Neural cell (in vitro differentiated cells): ENCODE measurements around the gene KRTAP10-3. TPM values are rescaled to one million over a fixed set of nuclear protein-coding genes. Genes with fewer than 3 reads are reported as not detected.

Experiments
- H2AFZ ChIP-seq: fragments of 200-600, 300-800 bp; sonication (generic), shearing (Covaris generic); 2 replicates; pipeline ENCODE4 v1.6.0; 2014; ENCODE audit warnings: low read depth, mild to moderate bottlenecking, antibody characterized with exemption, low read length, moderate library complexity
- H3F3A ChIP-seq: fragments of 200-600 bp; shearing (Covaris generic); 2 replicates; pipeline ENCODE4 v1.6.1; 2016; ENCODE audit warnings: mild to moderate bottlenecking, moderate library complexity, mixed read lengths, antibody characterized with exemption, low read length; ENCODE audit not compliant: insufficient read depth, poor library complexity, severe bottlenecking
- H3K27ac ChIP-seq: fragments of 200-600, 300-800 bp; sonication (generic), shearing (Covaris generic); 2 replicates; pipeline ENCODE4 v1.5.1; 2014; ENCODE audit warnings: mild to moderate bottlenecking, low read length, moderate library complexity
- H3K27me3 ChIP-seq: fragments of 300-800, 200-600 bp; sonication (generic), shearing (Covaris generic); 2 replicates; pipeline ENCODE4 v1.6.0; 2014; ENCODE audit warnings: mild to moderate bottlenecking, low read depth, low read length, moderate library complexity; ENCODE audit not compliant: insufficient read depth
- H3K36me3 ChIP-seq: fragments of 300-800, 200-600 bp; sonication (generic), shearing (Covaris generic); 2 replicates; pipeline ENCODE4 v1.5.1; 2014; ENCODE audit warnings: mild to moderate bottlenecking, antibody characterized with exemption, low read length, moderate library complexity; ENCODE audit not compliant: insufficient read depth
- H3K4me2 ChIP-seq: fragments of 300-800, 200-600 bp; sonication (generic), shearing (Covaris generic); 2 replicates; pipeline ENCODE4 v1.6.0; 2014; ENCODE audit warnings: mild to moderate bottlenecking, low read length
- H3K4me3 ChIP-seq: fragments of 300-800, 200-600 bp; sonication (generic), shearing (Covaris generic); 2 replicates; pipeline ENCODE4 v1.5.1; 2014; ENCODE audit warnings: mild to moderate bottlenecking, low read length, moderate library complexity
- H3K79me2 ChIP-seq: fragments of 200-600 bp; shearing (Covaris generic); replicated peaks from 2 replicates; pipeline ENCODE4 v1.6.0; 2014; ENCODE audit warnings: mild to moderate bottlenecking, low read length, moderate library complexity; ENCODE audit not compliant: insufficient read depth
- H3K9ac ChIP-seq: fragments of 300-800, 200-600 bp; sonication (generic), shearing (Covaris generic); 2 replicates; pipeline ENCODE4 v1.6.1; 2016; ENCODE audit warnings: mild to moderate bottlenecking, low read length, mixed read lengths
- H3K9me2 ChIP-seq: fragments of 200-600 bp; shearing (Covaris generic); 2 replicates; pipeline ENCODE4 v1.6.1; 2016; ENCODE audit warnings: mild to moderate bottlenecking, low read length, mixed read lengths; ENCODE audit not compliant: insufficient read depth
- H3K9me3 ChIP-seq: fragments of 200-600, 300-800 bp; sonication (generic), shearing (Covaris generic); 2 replicates; pipeline ENCODE4 v1.6.1; 2016; ENCODE audit warnings: mild to moderate bottlenecking, mixed run types, low read length, moderate library complexity, mixed read lengths
- H4K20me1 ChIP-seq: fragments of 200-600 bp; shearing (Covaris generic); 2 replicates; pipeline ENCODE4 v1.6.1; 2016; ENCODE audit warnings: mild to moderate bottlenecking, mixed run types; ENCODE audit not compliant: insufficient read depth
- EP300 ChIP-seq: fragments of 450-650 bp; conservative IDR thresholded peaks from 2 replicates; pipeline ENCODE4 v1.6.1; 2014; ENCODE audit warnings: antibody characterized with exemption, mild to moderate bottlenecking, moderate library complexity; ENCODE audit not compliant: poor library complexity, severe bottlenecking
- EZH2 ChIP-seq: fragments of 200-600, 300-800 bp; shearing (Covaris generic), sonication (generic); IDR thresholded peaks from 2 replicates; pipeline ENCODE4 v1.6.1; 2014; ENCODE audit warnings: antibody characterized with exemption, low read length, borderline replicate concordance, mild to moderate bottlenecking; ENCODE audit not compliant: insufficient read depth, poor library complexity, severe bottlenecking
- MXI1 ChIP-seq: fragments of 450-650 bp; conservative IDR thresholded peaks from 2 replicates; pipeline ENCODE4 v1.6.1; 2014; ENCODE audit warnings: antibody characterized with exemption, mild to moderate bottlenecking; ENCODE audit not compliant: poor library complexity, severe bottlenecking
- POLR2AphosphoS5 ChIP-seq: IDR thresholded peaks from 2 replicates; pipeline ENCODE4 v1.6.1; 2012
- RAD21 ChIP-seq: fragments of 450-650 bp; conservative IDR thresholded peaks from 2 replicates; pipeline ENCODE4 v1.6.1; 2014; ENCODE audit warnings: antibody characterized with exemption, mild to moderate bottlenecking, moderate library complexity
- SMC3 ChIP-seq: fragments of 450-650 bp; conservative IDR thresholded peaks from 2 replicates; pipeline ENCODE4 v1.6.1; 2014; ENCODE audit warnings: antibody characterized with exemption, mild to moderate bottlenecking, moderate library complexity; ENCODE audit not compliant: poor library complexity
- TAF1 ChIP-seq: IDR thresholded peaks from 2 replicates; pipeline ENCODE4 v1.6.1; 2012; ENCODE audit warnings: low read depth
- polyA plus RNA-seq: library from polyadenylated mRNA; depleted of rRNA; stranded (reverse); fragments of >200 nt; gene quantifications from 2 replicates; pipeline ENCODE4 v1.2.3, GENCODE V29; 2014
- TF ChIP-seq, protein P1 (sequence below): fragments of 450-650 bp; IDR thresholded peaks from 2 replicates; pipeline ENCODE4 v1.5.1; 2014; ENCODE audit warnings: antibody characterized with exemption, mild to moderate bottlenecking, moderate library complexity; ENCODE audit not compliant: poor library complexity, severe bottlenecking
- TF ChIP-seq, protein P2 (sequence below): IDR thresholded peaks from 2 replicates; pipeline ENCODE4 v1.6.1; 2012; ENCODE audit warnings: borderline replicate concordance

The KRTAP10-3 gene
- polyA plus RNA-seq, 1 donor from 2014 or later = not detected

DNA sequence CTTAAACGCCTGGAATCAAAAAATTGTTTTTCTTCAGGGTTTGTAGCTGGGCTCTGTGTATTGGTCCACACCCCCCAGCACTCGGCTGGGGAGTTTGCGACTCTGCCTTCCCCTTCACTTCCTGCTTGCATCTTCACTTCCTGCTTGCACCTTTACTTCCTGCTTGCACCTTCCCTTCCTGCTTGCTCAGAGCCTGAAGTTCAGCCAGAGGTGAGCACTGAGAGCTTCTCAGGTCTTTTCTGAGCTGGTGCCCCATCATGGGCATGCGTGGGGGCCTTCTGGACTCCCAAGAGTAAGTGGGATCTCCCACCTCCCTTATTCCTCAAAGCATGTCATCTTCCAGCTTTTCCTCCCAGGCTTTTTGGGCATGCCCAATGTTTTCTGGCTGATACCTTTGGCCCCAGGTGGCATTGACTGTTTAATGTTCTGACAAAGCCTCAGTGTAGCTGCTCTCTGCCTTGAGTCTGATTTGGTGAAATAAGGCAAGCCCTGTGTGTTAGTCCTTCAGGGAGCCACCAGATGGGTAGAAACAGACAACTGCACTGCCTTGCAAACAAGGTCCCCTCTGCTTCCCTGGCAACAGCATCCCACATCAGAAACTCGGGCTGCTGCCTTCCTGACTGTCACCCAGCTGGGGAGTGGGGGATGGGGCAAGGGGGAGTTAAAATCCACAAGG is 10.8 kb downstream of the KRTAP10-3 start:
- Histone ChIP-seq H3F3A (no peaks in the 10 kb centered on the region), H3K27me3 (no peaks in the 10 kb centered on the region), H3K36me3 (no peaks in the 10 kb centered on the region), H3K9me2 (no peaks in the 10 kb centered on the region), H3K9me3 (no peaks in the 10 kb centered on the region), H3K4me3 (no peak overlapping the region), H3K4me2 (no peak overlapping the region), H3K9ac (no peak overlapping the region), H3K79me2 (no peaks in the 10 kb centered on the region), H2AFZ (no peak overlapping the region), H4K20me1 (no peaks in the 10 kb centered on the region), H3K27ac (no peak overlapping the region)
- no peak for TF ChIP-seq MXI1
- TF ChIP-seq EZH2 = no peak
- no peak for TF ChIP-seq TAF1
- no peak for TF ChIP-seq SMC3
- TF ChIP-seq EP300 = no peak
- TF ChIP-seq, protein P1, sequence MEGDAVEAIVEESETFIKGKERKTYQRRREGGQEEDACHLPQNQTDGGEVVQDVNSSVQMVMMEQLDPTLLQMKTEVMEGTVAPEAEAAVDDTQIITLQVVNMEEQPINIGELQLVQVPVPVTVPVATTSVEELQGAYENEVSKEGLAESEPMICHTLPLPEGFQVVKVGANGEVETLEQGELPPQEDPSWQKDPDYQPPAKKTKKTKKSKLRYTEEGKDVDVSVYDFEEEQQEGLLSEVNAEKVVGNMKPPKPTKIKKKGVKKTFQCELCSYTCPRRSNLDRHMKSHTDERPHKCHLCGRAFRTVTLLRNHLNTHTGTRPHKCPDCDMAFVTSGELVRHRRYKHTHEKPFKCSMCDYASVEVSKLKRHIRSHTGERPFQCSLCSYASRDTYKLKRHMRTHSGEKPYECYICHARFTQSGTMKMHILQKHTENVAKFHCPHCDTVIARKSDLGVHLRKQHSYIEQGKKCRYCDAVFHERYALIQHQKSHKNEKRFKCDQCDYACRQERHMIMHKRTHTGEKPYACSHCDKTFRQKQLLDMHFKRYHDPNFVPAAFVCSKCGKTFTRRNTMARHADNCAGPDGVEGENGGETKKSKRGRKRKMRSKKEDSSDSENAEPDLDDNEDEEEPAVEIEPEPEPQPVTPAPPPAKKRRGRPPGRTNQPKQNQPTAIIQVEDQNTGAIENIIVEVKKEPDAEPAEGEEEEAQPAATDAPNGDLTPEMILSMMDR = no peak
- TF ChIP-seq POLR2AphosphoS5 = no peak
- no peak for TF ChIP-seq RAD21
- TF ChIP-seq, protein P2, sequence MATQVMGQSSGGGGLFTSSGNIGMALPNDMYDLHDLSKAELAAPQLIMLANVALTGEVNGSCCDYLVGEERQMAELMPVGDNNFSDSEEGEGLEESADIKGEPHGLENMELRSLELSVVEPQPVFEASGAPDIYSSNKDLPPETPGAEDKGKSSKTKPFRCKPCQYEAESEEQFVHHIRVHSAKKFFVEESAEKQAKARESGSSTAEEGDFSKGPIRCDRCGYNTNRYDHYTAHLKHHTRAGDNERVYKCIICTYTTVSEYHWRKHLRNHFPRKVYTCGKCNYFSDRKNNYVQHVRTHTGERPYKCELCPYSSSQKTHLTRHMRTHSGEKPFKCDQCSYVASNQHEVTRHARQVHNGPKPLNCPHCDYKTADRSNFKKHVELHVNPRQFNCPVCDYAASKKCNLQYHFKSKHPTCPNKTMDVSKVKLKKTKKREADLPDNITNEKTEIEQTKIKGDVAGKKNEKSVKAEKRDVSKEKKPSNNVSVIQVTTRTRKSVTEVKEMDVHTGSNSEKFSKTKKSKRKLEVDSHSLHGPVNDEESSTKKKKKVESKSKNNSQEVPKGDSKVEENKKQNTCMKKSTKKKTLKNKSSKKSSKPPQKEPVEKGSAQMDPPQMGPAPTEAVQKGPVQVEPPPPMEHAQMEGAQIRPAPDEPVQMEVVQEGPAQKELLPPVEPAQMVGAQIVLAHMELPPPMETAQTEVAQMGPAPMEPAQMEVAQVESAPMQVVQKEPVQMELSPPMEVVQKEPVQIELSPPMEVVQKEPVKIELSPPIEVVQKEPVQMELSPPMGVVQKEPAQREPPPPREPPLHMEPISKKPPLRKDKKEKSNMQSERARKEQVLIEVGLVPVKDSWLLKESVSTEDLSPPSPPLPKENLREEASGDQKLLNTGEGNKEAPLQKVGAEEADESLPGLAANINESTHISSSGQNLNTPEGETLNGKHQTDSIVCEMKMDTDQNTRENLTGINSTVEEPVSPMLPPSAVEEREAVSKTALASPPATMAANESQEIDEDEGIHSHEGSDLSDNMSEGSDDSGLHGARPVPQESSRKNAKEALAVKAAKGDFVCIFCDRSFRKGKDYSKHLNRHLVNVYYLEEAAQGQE = no peak

DNA sequence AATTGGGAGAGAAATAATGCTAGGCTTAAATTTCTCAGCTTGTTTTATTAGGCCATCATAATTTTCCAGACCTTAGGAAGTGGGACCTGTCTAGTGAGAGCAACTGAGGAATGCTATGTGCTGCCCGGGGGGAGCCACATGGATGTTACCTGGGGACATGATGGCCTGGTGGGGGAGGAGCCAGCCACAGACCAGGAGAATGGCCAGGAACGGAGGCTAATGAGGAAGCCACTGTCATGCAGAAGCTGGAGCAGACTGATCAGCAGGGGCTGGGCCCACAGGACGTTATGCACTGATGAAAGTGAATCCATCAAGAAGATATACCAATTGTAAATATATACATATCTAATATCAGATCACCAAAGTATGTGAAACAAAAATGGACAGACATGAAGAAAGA is 14.0 kb downstream of the KRTAP10-3 start:
- Histone ChIP-seq H3K9me3 (no peaks in the 10 kb centered on the region), H3K4me3 (no peak overlapping the region), H4K20me1 (no peaks in the 10 kb centered on the region), H3K4me2 (no peak overlapping the region), H2AFZ (no peak overlapping the region), H3K36me3 (no peaks in the 10 kb centered on the region), H3K79me2 (no peaks in the 10 kb centered on the region), H3F3A (no peaks in the 10 kb centered on the region), H3K27ac (no peak overlapping the region), H3K9ac (no peak overlapping the region), H3K9me2 (no peaks in the 10 kb centered on the region), H3K27me3 (no peaks in the 10 kb centered on the region)
- TF ChIP-seq, protein P2 = no peak
- TF ChIP-seq TAF1 (no peak), SMC3 (no peak), EZH2 (no peak), POLR2AphosphoS5 (no peak), EP300 (no peak), RAD21 (no peak), MXI1 (no peak)
- TF ChIP-seq, protein P1 = no peak
